Epithelial cell of proximal tubule (primary cell): Measurements from ENCODE around the gene RAD51B. TPM values are rescaled to one million over a fixed set of nuclear protein-coding genes. Genes with fewer than 3 reads are reported as not detected.

Experiments
- DNase-seq: peaks from one replicate; pipeline ENCODE4 v3.0.0-alpha.2; 2011; ENCODE audit warnings: low read depth
- H3K4me3 ChIP-seq: 2 replicates; pipeline ENCODE4 v1.5.1; 2011; ENCODE audit warnings: low read depth, mild to moderate bottlenecking, low read length
- CTCF ChIP-seq: conservative IDR thresholded peaks from 2 replicates; pipeline ENCODE4 v1.5.1; 2012; ENCODE audit warnings: low read depth, mild to moderate bottlenecking, low read length
- total RNA-seq: library from RNA; depleted of rRNA; stranded (reverse); fragments of >200 nt; gene quantifications from 2 replicates; pipeline ENCODE4 v1.2.3, GENCODE V29; 2015

Gene RAD51B
- total RNA-seq, 1 donor from 2014 or later, result 6.3 TPM

- no peak for TF ChIP-seq CTCF
- DNase-seq, result no peak
- no peak overlapping the region for H3K4me3 ChIP-seq
These were observed 773.5 kb downstream of the RAD51B start for GRCh38 chr14:68592948-68593556.

- no peak for DNase-seq
- no peak for TF ChIP-seq CTCF
- no peak overlapping the region for H3K4me3 ChIP-seq
These were observed 774.4 kb downstream of the RAD51B start for GRCh38 chr14:68593806-68594536.

- DNase-seq, result no peak
- H3K4me3 ChIP-seq, result no peak overlapping the region
- no peak for TF ChIP-seq CTCF
These were observed 775.3 kb downstream of the RAD51B start for GRCh38 chr14:68594737-68595380.

GRCh38 chr14:68596211-68596610 is 776.6 kb downstream of the RAD51B start:
- no peak overlapping the region for H3K4me3 ChIP-seq
- DNase-seq, result no peak
- no peak for TF ChIP-seq CTCF

- no peak for DNase-seq
- TF ChIP-seq CTCF, result no peak
- no peak overlapping the region for H3K4me3 ChIP-seq
These were observed 777.1 kb downstream of the RAD51B start for GRCh38 chr14:68596701-68597100.

GRCh38 chr14:68598089-68598488 is 778.5 kb downstream of the RAD51B start:
- no peak overlapping the region for H3K4me3 ChIP-seq
- no peak for TF ChIP-seq CTCF
- no peak for DNase-seq
